Brain microvascular endothelial cell (primary cell): Measurements from ENCODE around the gene SERPIND1.

Source experiments
- DNase-seq: peaks from one replicate; pipeline ENCODE4 v3.0.0-alpha.2; 2020
- H3K27ac ChIP-seq: fragments of 250-450 bp; sonication (Bioruptor Pico); 2 replicates; pipeline ENCODE4 v1.5.1; 2020; ENCODE audit warnings: mild to moderate bottlenecking, moderate library complexity
- H3K27me3 ChIP-seq: fragments of 250-450 bp; sonication (Bioruptor Pico); replicated peaks from 2 replicates; pipeline ENCODE4 v1.5.1; 2020; ENCODE audit warnings: mild to moderate bottlenecking
- H3K36me3 ChIP-seq: fragments of 250-450 bp; sonication (Bioruptor Pico); replicated peaks from 2 replicates; pipeline ENCODE4 v1.5.1; 2020; ENCODE audit warnings: mild to moderate bottlenecking
- H3K4me3 ChIP-seq: 2 replicates; pipeline ENCODE4 v1.5.1; 2011; ENCODE audit warnings: low read depth, mild to moderate bottlenecking, control low read depth, low read length, moderate library complexity
- CTCF ChIP-seq: IDR thresholded peaks from 2 replicates; pipeline ENCODE4 v1.5.1; 2011; ENCODE audit warnings: low read depth, mild to moderate bottlenecking, moderate library complexity, low read length, control low read depth, inconsistent platforms; ENCODE audit errors: missing control alignments
- in situ Hi-C: cut with HindIII; loops from 2 replicates; pipeline ENCODE4 v1.10.0; 2017; ENCODE audit warnings: low sequenced_read_pairs, low pct_ligation_motif_present

The SERPIND1 gene

GRCh38 chr22:20747223-20747622, 26.7 kb upstream of the SERPIND1 start:
- DNase-seq: no peak
- TF ChIP-seq CTCF: no peak
- peaks cover 29% of the 10 kb centered on the region for H3K36me3 ChIP-seq
- no peaks in the 10 kb centered on the region for H3K27me3 ChIP-seq
- in situ Hi-C loops: no loop called here
- no peak overlapping the region for H3K27ac ChIP-seq
- no peak overlapping the region for H3K4me3 ChIP-seq

- no peak for TF ChIP-seq CTCF
- Histone ChIP-seq H3K36me3 (peaks cover 34% of the 10 kb centered on the region), H3K27ac (no peak overlapping the region), H3K4me3 (no peak overlapping the region), H3K27me3 (no peaks in the 10 kb centered on the region)
- DNase-seq: no peak
- in situ Hi-C loops: no loop called here
Observed at GRCh38 chr22:20748082-20748481, 25.8 kb upstream of the SERPIND1 start.

GRCh38 chr22:20748731-20749428, 25.0 kb upstream of the SERPIND1 start:
- no peaks in the 10 kb centered on the region for H3K27me3 ChIP-seq
- in situ Hi-C loops: no loop called here
- DNase-seq: no peak
- no peak overlapping the region for H3K4me3 ChIP-seq
- no peak for TF ChIP-seq CTCF
- H3K27ac ChIP-seq: peak overlapping the region; percentile 2
- peaks cover 34% of the 10 kb centered on the region for H3K36me3 ChIP-seq

- H3K4me3 ChIP-seq: no peak overlapping the region
- H3K27ac ChIP-seq: peak overlapping the region; percentile 2
- H3K27me3 ChIP-seq: no peaks in the 10 kb centered on the region
- DNase-seq: no peak
- in situ Hi-C loops: no loop called here
- no peak for TF ChIP-seq CTCF
- H3K36me3 ChIP-seq: peaks cover 28% of the 10 kb centered on the region
Observed at GRCh38 chr22:20749453-20749852, 24.5 kb upstream of the SERPIND1 start.

GRCh38 chr22:20750461-20751184, 23.3 kb upstream of the SERPIND1 start:
- H3K27me3 ChIP-seq: no peaks in the 10 kb centered on the region
- no peak for TF ChIP-seq CTCF
- DNase-seq: peak; percentile 86
- no peak overlapping the region for H3K4me3 ChIP-seq
- H3K27ac ChIP-seq: peak overlapping the region; percentile 14
- peaks cover 23% of the 10 kb centered on the region for H3K36me3 ChIP-seq
- in situ Hi-C loops: no loop called here
